Left hindlimb (tissue), 1 donor: ENCODE results near the gene SRPK2.

ENCODE experiments used
- DNase-seq: peaks from one replicate; pipeline ENCODE4 v3.0.0-alpha.2; 2018

Gene SRPK2

GRCh38 chr7:105130048-105130447 lies 258.7 kb downstream of the SRPK2 start:
- DNase-seq: no peak

GRCh38 chr7:105127179-105127578 lies 261.5 kb downstream of the SRPK2 start:
- no peak for DNase-seq

GRCh38 chr7:105126436-105126975 lies 262.2 kb downstream of the SRPK2 start:
- no peak for DNase-seq

- DNase-seq: no peak
Measured at GRCh38 chr7:105125745-105126144, 263.0 kb downstream of the SRPK2 start.

GRCh38 chr7:105122619-105123018 lies 266.1 kb downstream of the SRPK2 start:
- no peak for DNase-seq

GRCh38 chr7:105118612-105119600 lies 269.8 kb downstream of the SRPK2 start:
- DNase-seq: no peak

GRCh38 chr7:105112440-105113418 lies 276.0 kb downstream of the SRPK2 start:
- DNase-seq: no peak

- no peak for DNase-seq
Measured at GRCh38 chr7:105107458-105107857, 281.3 kb downstream of the SRPK2 start.

GRCh38 chr7:105106473-105106872 lies 282.2 kb downstream of the SRPK2 start:
- no peak for DNase-seq

GRCh38 chr7:105105579-105105978 lies 283.1 kb downstream of the SRPK2 start:
- no peak for DNase-seq

- no peak for DNase-seq
Measured at GRCh38 chr7:105102557-105103352, 286.0 kb downstream of the SRPK2 start.

- no peak for DNase-seq
Measured at GRCh38 chr7:105101864-105102263, 286.9 kb downstream of the SRPK2 start.

- no peak for DNase-seq
Measured at GRCh38 chr7:105098863-105099515, 289.7 kb downstream of the SRPK2 start.

GRCh38 chr7:105097619-105098018 lies 291.1 kb downstream of the SRPK2 start:
- DNase-seq: no peak

GRCh38 chr7:105096306-105096705 lies 292.4 kb downstream of the SRPK2 start:
- no peak for DNase-seq

- no peak for DNase-seq
Measured at GRCh38 chr7:105094966-105095365, 293.8 kb downstream of the SRPK2 start.

GRCh38 chr7:105088456-105088855 lies 300.3 kb downstream of the SRPK2 start:
- no peak for DNase-seq

GRCh38 chr7:105087981-105088380 lies 300.7 kb downstream of the SRPK2 start:
- no peak for DNase-seq

- DNase-seq: no peak
Measured at GRCh38 chr7:105086850-105087249, 301.9 kb downstream of the SRPK2 start.

- no peak for DNase-seq
Measured at GRCh38 chr7:105084581-105084980, 304.1 kb downstream of the SRPK2 start.

GRCh38 chr7:105079348-105079747 lies 309.4 kb downstream of the SRPK2 start:
- DNase-seq: no peak

GRCh38 chr7:105073143-105073542 lies 315.6 kb downstream of the SRPK2 start:
- DNase-seq: no peak
